ENCODE data around the gene ARHGAP24. TPM values are rescaled to one million over a fixed set of nuclear protein-coding genes. Genes with fewer than 3 reads are reported as not detected.

The ARHGAP24 gene
- total and polyA plus RNA-seq, 12 donors: 6.7 to 35.5 (median 23.9) TPM

DNA sequence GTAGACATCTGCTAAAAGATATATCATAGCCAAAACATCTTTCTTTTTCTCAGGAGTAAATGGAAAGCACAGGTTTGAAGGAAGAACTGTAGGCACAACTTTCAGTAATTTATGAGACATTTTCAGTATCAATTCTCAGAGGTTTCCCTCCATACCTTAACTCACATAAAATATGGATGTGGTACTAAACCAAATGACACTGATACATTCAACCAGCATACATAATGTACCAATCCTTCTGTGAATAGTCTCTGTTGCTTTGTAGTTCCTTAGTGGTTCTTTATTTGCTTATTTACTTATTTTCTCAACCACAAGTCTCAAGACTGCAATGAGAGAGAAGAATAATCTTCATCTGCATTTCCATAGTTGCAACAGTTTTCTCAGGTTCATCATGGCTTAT, 96.1 kb downstream of the ARHGAP24 start:
- ATAC-seq: no peak
- intact Hi-C loops (cut with DNase I): no loop called here
- H3K36me3 ChIP-seq: peaks cover 0 to 17% (median 0%) of the 10 kb centered on the region in 9 donors
- no peaks in the 10 kb centered on the region for H3K9me3 ChIP-seq
- TF ChIP-seq, protein P1, sequence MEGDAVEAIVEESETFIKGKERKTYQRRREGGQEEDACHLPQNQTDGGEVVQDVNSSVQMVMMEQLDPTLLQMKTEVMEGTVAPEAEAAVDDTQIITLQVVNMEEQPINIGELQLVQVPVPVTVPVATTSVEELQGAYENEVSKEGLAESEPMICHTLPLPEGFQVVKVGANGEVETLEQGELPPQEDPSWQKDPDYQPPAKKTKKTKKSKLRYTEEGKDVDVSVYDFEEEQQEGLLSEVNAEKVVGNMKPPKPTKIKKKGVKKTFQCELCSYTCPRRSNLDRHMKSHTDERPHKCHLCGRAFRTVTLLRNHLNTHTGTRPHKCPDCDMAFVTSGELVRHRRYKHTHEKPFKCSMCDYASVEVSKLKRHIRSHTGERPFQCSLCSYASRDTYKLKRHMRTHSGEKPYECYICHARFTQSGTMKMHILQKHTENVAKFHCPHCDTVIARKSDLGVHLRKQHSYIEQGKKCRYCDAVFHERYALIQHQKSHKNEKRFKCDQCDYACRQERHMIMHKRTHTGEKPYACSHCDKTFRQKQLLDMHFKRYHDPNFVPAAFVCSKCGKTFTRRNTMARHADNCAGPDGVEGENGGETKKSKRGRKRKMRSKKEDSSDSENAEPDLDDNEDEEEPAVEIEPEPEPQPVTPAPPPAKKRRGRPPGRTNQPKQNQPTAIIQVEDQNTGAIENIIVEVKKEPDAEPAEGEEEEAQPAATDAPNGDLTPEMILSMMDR (IDR thresholded peaks at IDR 0.05): no peak
- no peak for DNase-seq
- H3K27me3 ChIP-seq: no peaks in the 10 kb centered on the region
- H3K4me3 ChIP-seq: no peak overlapping the region
- no peak overlapping the region for H3K27ac ChIP-seq
- H3K4me1 ChIP-seq: peaks cover 0 to 4% (median 0%) of the 10 kb centered on the region in 9 donors

DNA sequence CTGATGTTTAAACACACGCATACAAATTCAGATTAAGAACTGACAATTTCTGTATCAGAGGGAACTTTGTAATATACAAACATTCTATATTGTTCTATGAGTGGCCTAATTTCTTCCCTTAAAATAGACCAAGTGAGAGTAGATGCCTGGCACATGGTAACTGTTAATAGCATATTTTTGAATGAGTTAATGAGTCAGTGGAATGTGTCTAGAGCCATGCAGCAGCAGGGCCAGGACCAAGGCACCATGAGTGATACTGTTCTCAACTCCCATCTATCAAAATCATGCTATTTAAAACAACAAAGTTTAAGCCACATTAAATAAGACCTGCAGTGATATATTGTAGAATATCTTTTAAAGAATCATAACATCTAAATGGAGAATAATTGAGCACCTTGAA, 98.3 kb downstream of the ARHGAP24 start:
- ATAC-seq (peak in 3 of 8 donors; percentile 79 to 86 (median 81)), DNase-seq (no peak)
- peaks cover 0 to 17% (median 0%) of the 10 kb centered on the region in 9 donors for H3K36me3 ChIP-seq
- no peaks in the 10 kb centered on the region for H3K9me3 ChIP-seq
- WGBS, 2 donors: 97 to 98% methylated on average over 1 of the region's 1 CpG
- peaks cover 0 to 4% (median 0%) of the 10 kb centered on the region in 9 donors for H3K4me1 ChIP-seq
- TF ChIP-seq, protein P1 (IDR thresholded peaks at IDR 0.05): no peak
- no peak overlapping the region for H3K27ac ChIP-seq
- H3K27me3 ChIP-seq: no peaks in the 10 kb centered on the region
- no peak overlapping the region for H3K4me3 ChIP-seq
- intact Hi-C loops (cut with DNase I): no loop called here

DNA sequence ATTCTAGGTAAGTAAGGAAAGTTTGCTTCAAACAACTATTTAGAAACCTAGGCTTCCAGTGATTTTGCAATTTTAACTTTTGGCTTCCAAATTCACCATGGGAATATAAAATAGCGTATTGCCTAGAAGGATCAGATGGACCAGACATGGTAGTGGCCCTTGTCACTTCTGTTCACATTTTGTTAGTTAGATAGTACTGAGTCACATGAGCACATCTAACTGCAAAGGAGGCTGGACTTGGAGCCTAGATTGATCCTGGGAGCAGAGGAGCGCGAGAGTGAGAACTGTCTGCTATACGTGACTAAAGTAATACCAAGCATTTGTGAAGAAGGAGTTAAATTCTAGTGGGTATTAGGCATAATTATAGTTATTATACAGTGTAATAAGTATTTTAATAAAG, 102.4 kb downstream of the ARHGAP24 start:
- 72 to 73% methylated on average over 4 of the region's 4 CpGs for WGBS, 2 donors
- intact Hi-C loops (cut with DNase I): no loop called here
- Histone ChIP-seq H3K27ac (no peak overlapping the region), H3K27me3 (no peaks in the 10 kb centered on the region), H3K4me3 (no peak overlapping the region), H3K9me3 (no peaks in the 10 kb centered on the region), H3K36me3 (peaks cover 0 to 3% (median 0%) of the 10 kb centered on the region in 9 donors), H3K4me1 (no peaks in the 10 kb centered on the region)
- TF ChIP-seq, protein P1 (IDR thresholded peaks at IDR 0.05): no peak
- ATAC-seq (no peak), DNase-seq (no peak)

DNA sequence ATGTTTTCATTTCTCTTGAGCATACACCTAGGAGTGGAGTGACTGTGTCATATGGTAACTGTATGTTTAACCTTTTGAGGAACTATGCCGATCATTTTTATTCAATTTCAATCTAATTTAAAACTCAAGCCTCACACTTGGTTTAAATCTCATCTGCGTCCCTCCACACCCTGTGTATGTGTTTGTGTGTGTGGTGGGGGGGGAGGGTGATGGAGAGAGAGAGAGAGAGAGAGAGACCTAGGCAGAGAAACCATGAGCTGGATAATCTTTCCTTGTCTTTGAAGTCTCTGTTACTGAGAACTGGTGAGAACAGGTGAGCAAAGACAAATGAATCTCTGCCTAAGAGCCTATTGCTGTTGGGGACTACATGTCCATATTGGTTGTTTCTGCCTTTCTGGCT, 105.0 kb downstream of the ARHGAP24 start:
- Histone ChIP-seq H3K36me3 (peaks cover 0 to 3% (median 0%) of the 10 kb centered on the region in 9 donors), H3K4me1 (no peaks in the 10 kb centered on the region), H3K9me3 (no peaks in the 10 kb centered on the region), H3K4me3 (no peak overlapping the region), H3K27me3 (no peaks in the 10 kb centered on the region), H3K27ac (no peak overlapping the region)
- ATAC-seq: no peak
- intact Hi-C loops (cut with DNase I): no loop called here
- 94 to 97% methylated on average over 2 of the region's 2 CpGs for WGBS, 2 donors
- no peak for DNase-seq
- TF ChIP-seq, protein P1 (IDR thresholded peaks at IDR 0.05): no peak
